ENCODE measurements around the gene ATP5PO.
A peak's percentile ranks its signal among the peaks of the same experiment; 100 is the strongest.
"Not testable (repeated sequence)": the region's sequence is repeated elsewhere in the genome, so short reads cannot be mapped to it uniquely, and the experiment has no call there.

The ATP5PO gene

GRCh38 chr21:33940164-33940880, 24.7 kb upstream of the ATP5PO start:
- DNase-seq = no peak

DNA sequence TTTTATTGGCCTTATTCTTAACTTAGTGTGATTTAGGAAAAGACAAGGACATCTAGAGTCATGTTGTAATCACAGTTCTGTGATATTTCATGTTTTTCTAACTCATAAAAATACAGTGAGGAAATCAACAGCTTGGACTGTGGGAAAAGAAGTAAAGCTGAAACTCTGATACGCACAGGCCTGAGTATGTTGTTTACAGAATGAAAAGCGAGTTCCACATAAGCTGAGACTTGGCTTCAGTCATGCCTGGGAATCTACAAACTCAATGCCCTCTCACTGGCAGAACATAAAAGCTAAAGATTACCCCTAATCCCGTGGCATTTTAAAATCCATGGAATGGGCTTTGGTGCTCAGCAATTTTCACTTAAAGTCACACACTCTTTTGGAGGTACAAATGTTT, 23.6 kb upstream of the ATP5PO start:
- no peak for DNase-seq

DNA sequence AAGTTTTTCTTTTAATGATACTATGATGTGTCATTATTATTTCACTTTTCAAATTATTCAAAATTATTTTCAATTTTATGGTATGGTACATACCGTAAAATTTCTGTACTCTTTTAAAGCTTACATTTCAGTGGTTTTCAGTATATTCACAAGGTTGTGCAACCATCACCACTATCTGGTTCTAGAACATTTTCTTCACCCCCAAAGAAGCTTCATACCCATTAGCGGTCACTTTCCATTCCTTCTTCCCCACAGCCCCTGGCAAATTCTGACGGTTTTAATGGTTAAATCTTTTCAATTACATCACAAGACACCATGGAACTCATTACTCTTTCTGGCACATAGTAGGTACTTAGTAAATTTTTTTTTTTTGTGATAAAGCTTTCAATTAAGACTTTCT, 22.8 kb upstream of the ATP5PO start:
- DNase-seq = no peak

GRCh38 chr21:33937931-33938339, 22.3 kb upstream of the ATP5PO start:
- no peak for DNase-seq

- no peak for DNase-seq
These were observed 21.5 kb upstream of the ATP5PO start for GRCh38 chr21:33937146-33937545.

GRCh38 chr21:33936301-33937038, 20.9 kb upstream of the ATP5PO start:
- no peak for DNase-seq

- DNase-seq = no peak
These were observed 17.1 kb upstream of the ATP5PO start for GRCh38 chr21:33932731-33933130.

GRCh38 chr21:33931799-33932390, 16.3 kb upstream of the ATP5PO start:
- no peak for DNase-seq

- not testable (repeated sequence) for DNase-seq
These were observed 15.6 kb upstream of the ATP5PO start for GRCh38 chr21:33931052-33931798.

- not testable (repeated sequence) for DNase-seq
These were observed 10.6 kb upstream of the ATP5PO start for GRCh38 chr21:33926248-33926647.

- DNase-seq = no peak
These were observed 9.1 kb upstream of the ATP5PO start for GRCh38 chr21:33924766-33925100.

GRCh38 chr21:33924079-33924765, 8.6 kb upstream of the ATP5PO start:
- peak; percentile 21 for DNase-seq

DNA sequence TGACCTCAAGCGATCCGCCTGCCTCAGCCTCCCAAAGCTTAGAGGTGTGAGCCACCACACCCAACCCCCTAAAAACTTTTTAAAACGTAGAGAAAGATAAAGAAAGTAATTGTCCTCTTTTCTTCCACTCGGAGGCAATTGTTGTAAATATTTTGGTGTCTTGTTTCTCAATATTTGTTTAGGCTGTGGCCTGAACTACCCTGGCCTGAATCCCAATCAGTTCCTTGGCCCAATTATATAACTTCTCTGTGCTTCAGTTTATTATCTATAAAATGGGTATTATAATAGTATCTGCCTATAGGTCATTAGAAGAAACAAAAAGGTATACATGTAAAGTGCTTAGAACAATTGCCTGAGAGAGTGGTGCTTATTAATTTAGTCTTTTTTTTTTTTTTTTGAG, 1.8 kb upstream of the ATP5PO start:
- no peak for DNase-seq

DNA sequence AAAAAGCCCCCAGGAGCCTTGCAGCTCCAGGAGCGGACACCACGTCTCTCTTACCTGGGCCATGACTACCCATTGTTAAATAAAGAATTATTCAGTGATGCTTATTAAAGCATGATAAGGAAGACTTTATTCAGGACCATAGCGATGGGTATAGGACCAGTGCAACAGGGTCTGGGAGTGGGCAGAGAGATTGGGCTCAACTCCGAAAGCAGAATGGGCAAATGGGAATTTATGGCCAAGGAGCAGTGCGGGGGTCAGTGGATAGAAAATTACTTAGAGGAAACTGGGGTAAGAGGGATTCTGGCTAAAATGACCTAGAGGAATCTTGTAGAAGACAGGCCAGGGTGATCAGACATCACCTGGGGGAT, 580 bp upstream of the ATP5PO start:
- DNase-seq = no peak

GRCh38 chr21:33914188-33914587, 1.4 kb downstream of the ATP5PO start:
- DNase-seq = no peak

DNA sequence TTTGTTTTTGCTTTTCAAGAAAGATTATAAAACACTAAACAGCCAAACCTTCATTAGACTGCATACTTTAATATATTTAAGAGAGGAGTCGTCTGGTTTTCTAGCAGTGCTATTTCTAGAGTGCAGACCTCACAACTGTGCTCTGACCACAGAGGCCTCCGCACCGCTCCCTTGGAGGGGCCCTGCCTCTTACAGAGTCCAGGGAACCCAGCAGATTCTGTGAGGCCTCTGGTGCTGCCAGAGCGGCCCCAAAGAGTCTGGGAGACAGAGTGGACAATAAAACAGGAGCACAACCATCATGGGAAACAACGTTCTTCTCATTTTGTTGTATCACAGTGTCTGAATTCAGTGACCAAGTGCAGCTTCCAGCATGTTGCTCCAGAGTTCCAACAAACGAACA, 5.8 kb downstream of the ATP5PO start:
- DNase-seq = no peak

DNA sequence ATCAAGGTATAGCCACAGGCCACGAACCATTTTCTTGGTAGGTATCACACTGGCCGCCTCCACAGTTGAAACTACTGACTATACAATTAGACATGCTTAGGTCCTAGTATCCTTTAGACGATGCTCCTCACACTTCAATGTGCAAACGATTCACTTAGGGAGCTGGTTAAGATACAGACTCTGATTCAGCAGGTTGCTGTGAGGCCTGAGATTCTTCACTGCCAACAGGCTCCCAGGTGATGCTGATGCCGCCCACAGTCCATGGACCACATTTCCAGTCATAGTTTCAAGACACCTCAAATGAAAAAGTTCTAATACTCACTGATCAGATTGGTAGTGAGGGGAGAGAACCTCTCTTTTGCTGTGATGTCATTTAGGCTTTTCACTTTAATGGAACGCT, 6.8 kb downstream of the ATP5PO start:
- no peak for DNase-seq

DNA sequence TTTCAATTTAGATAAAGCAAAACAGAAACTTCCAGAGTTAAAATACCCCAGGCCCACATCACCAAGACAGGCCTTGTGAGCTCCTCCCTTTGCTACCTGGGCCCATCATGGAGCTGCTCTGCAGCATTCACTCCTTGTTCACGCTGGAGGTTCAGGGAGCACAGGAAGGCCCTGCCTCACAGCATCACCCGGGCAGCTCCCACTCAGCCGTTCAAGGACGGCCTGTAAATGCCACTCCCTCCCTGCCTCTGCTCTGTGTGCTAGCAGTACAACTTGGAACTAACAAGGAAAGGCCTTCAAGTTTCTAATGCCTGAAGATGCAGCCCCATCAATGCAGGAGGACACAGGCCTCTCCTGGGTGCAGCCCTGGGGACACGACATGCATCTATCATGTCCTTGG, 11.6 kb downstream of the ATP5PO start:
- no peak for DNase-seq

GRCh38 chr21:33902349-33902748, 13.3 kb downstream of the ATP5PO start:
- DNase-seq = no peak

GRCh38 chr21:33901412-33902288, 14.0 kb downstream of the ATP5PO start:
- DNase-seq = no peak

DNA sequence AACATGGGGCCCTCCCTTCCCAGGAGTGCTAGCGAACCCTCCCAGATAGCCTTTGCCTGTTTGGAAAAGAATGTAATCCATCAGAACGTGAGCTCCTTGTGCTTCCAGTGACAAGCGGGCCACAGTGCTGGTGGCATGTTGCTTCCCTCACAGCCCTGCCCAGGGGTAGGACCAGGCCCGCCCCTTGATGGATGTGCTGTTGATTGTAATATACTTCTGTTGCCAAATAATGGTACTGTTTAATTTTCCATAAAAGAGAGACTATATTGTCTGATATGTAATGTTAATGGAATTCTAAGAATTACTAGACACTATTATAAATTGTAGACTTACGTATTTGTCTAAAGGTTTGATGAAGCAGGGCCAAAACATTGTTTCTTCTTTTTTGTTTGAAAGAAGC, 16.4 kb downstream of the ATP5PO start:
- no peak for DNase-seq

GRCh38 chr21:33898586-33898985, 17.0 kb downstream of the ATP5PO start:
- no peak for DNase-seq
